ENCODE data around the gene PHACTR1.

- no peak for TF ChIP-seq POLR2A (IDR thresholded peaks at IDR 0.05; ENCODE audit: low read depth, low read length)
- no peak for TF ChIP-seq TAF1 (IDR thresholded peaks at IDR 0.05; ENCODE audit: borderline replicate concordance, low read depth, low read length)
Measured at GRCh38 chr6:13044896-13045295, 328.3 kb downstream of the PHACTR1 start.

All from GM12892 (cell line).